NB4 (cell line): ENCODE results near the gene RIMS1.

Experiments used
- CTCF ChIP-seq: IDR thresholded peaks from one replicate; pipeline ENCODE4 v1.5.1; 2012; ENCODE audit warnings: low read depth, low read length
- MYC ChIP-seq: IDR thresholded peaks from 2 replicates; pipeline ENCODE4 v1.6.1; 2011; ENCODE audit warnings: low read depth, low read length
- POLR2A ChIP-seq: IDR thresholded peaks from 2 replicates; pipeline ENCODE4 v1.6.1; 2011; ENCODE audit warnings: mild to moderate bottlenecking; ENCODE audit not compliant: insufficient read length; ENCODE audit errors: extremely low read depth

DNA sequence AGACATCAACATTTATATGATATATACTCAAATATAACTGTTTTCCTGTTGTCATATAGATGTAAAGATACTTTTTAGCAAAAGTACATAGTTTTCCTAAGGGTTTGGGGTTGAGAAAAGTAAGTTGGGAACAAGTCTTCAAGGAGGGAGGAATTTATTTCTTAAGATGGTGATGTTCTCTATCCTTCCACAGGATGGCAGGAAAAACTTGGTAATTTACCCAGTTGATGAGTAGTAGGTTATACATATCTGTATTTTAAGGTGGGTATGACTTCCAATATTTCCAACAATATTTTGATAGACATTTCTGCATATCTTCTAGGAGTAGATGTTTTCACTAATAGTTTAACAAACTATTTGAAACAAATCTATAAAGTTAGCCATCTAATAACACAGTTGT is 254.4 kb downstream of the RIMS1 start:
- no peak for TF ChIP-seq POLR2A
- no peak for TF ChIP-seq CTCF
- no peak for TF ChIP-seq MYC
